HL-60 (cell line): ENCODE measurements around the gene LRRC8E.

ENCODE experiments used
- DNase-seq, 2 experiments: peaks; one replicate each; pipeline ENCODE4 v3.0.0-alpha.2; 2010 to 2020; ENCODE audit warnings: low read depth in 1 of 2, low spot score in 1 of 2
- H3K27ac ChIP-seq: fragments of 250-450 bp; sonication (Bioruptor Pico); replicated peaks from 2 replicates; pipeline ENCODE4 v1.5.1; 2020; ENCODE audit warnings: mild to moderate bottlenecking, moderate library complexity
- H3K27me3 ChIP-seq: fragments of 250-450 bp; sonication (Bioruptor Pico); 2 replicates; pipeline ENCODE4 v1.5.1; 2021; ENCODE audit warnings: mild to moderate bottlenecking, moderate library complexity; ENCODE audit not compliant: insufficient read depth, poor library complexity, severe bottlenecking
- H3K4me3 ChIP-seq: replicated peaks from 2 replicates; pipeline ENCODE4 v1.5.1; 2011; ENCODE audit warnings: mild to moderate bottlenecking, control low read depth, low read length; ENCODE audit not compliant: insufficient read depth
- CTCF ChIP-seq: IDR thresholded peaks from one replicate; pipeline ENCODE4 v1.5.1; 2011; ENCODE audit warnings: low read length, control low read depth, inconsistent platforms; ENCODE audit not compliant: insufficient read depth
- GABPA ChIP-seq: IDR thresholded peaks from 2 replicates; pipeline ENCODE4 v1.6.1; 2012; ENCODE audit warnings: low read depth
- POLR2AphosphoS5 ChIP-seq: IDR thresholded peaks from 2 replicates; pipeline ENCODE4 v1.6.1; 2012; ENCODE audit warnings: low read depth
- REST ChIP-seq: IDR thresholded peaks from 2 replicates; pipeline ENCODE4 v1.6.1; 2012; ENCODE audit warnings: low read depth; ENCODE audit not compliant: insufficient replicate concordance
- SPI1 ChIP-seq: IDR thresholded peaks from 2 replicates; pipeline ENCODE4 v1.6.1; 2012; ENCODE audit warnings: low read depth, mild to moderate bottlenecking, borderline replicate concordance

Gene LRRC8E

GRCh38 chr19:7943444-7944176, 55.3 kb downstream of the LRRC8E start, which contains the start of gene TIMM44:
Gene TIMM44, minus strand, starts transcription at chr19:7943666. Its CDS starts 15 bp downstream, at chr19:7943651.
- peak within 1 kb of the TSS; percentile 97 for H3K27ac ChIP-seq
- TF ChIP-seq REST (peak; percentile 68), CTCF (no peak), POLR2AphosphoS5 (peak; percentile 87), SPI1 (no peak), GABPA (no peak)
- peak within 1 kb of the TSS; percentile 90 for H3K4me3 ChIP-seq
- H3K27me3 ChIP-seq: no peaks in the 10 kb centered on the region
- DNase-seq: peak; percentile 99 to 100

GRCh38 chr19:7944177-7944761, 56.0 kb downstream of the LRRC8E start:
- H3K4me3 ChIP-seq: peak overlapping the region; percentile 53
- no peaks in the 10 kb centered on the region for H3K27me3 ChIP-seq
- H3K27ac ChIP-seq: peak overlapping the region; percentile 77
- TF ChIP-seq POLR2AphosphoS5 (no peak), CTCF (peak; percentile 87), REST (peak; percentile 78)
- peak; percentile 77 to 95 for DNase-seq

GRCh38 chr19:7947939-7948338, 59.6 kb downstream of the LRRC8E start:
- Histone ChIP-seq H3K27me3 (no peaks in the 10 kb centered on the region), H3K27ac (no peak overlapping the region), H3K4me3 (no peak overlapping the region)
- TF ChIP-seq SPI1 (no peak), REST (no peak), GABPA (no peak), POLR2AphosphoS5 (no peak), CTCF (no peak)
- DNase-seq: no peak
